ENCODE results near the gene PCLAF. TPM values are rescaled to one million over a fixed set of nuclear protein-coding genes. Genes with fewer than 3 reads are reported as not detected.

The PCLAF gene
- total and polyA plus RNA-seq, 3 experiments from 2014 or later = 84.4 to 90.3 TPM; not detected in 1

- H3K36me3 ChIP-seq (ENCODE audit: insufficient read depth, low read length) = no peaks in the 10 kb centered on the region
- DNase-seq = no peak
- H3K27ac ChIP-seq (ENCODE audit: low read depth, low read length) = no peak overlapping the region
- no peaks in the 10 kb centered on the region for H3K9me3 ChIP-seq (ENCODE audit: low read length)
- H3K4me3 ChIP-seq (ENCODE audit: low read length) = no peak overlapping the region
- Mint-ChIP-seq H3K27ac (no peak overlapping the region), H3K9me3 (no peaks in the 10 kb centered on the region), H3K36me3 (peaks cover 0 to 51% (median 7%) of the 10 kb centered on the region in 3 donors), H3K4me1 (peaks cover 20 to 49% (median 41%) of the 10 kb centered on the region in 3 donors), H3K4me3 (no peak overlapping the region), H3K27me3 (no peaks in the 10 kb centered on the region)
- H3K27me3 ChIP-seq (ENCODE audit: insufficient read depth, low read length, poor library complexity, severe bottlenecking) = no peaks in the 10 kb centered on the region
- ChIA-PET CTCF (no interaction called here), POLR2A (no interaction called here)
- no peaks in the 10 kb centered on the region for H3K4me1 ChIP-seq (ENCODE audit: insufficient read depth, low read length)
Measured at GRCh38 chr15:64344651-64345294, 36.5 kb downstream of the PCLAF start.

GRCh38 chr15:64343841-64344240 lies 37.4 kb downstream of the PCLAF start:
- H3K4me3 ChIP-seq (ENCODE audit: low read length) = no peak overlapping the region
- no peak overlapping the region for H3K27ac ChIP-seq (ENCODE audit: low read depth, low read length)
- Mint-ChIP-seq H3K27me3 (no peaks in the 10 kb centered on the region), H3K4me3 (no peak overlapping the region), H3K4me1 (peaks cover 20 to 49% (median 38%) of the 10 kb centered on the region in 3 donors), H3K27ac (no peak overlapping the region), H3K36me3 (peaks cover 0 to 50% (median 4%) of the 10 kb centered on the region in 3 donors), H3K9me3 (no peaks in the 10 kb centered on the region)
- H3K4me1 ChIP-seq (ENCODE audit: insufficient read depth, low read length) = no peaks in the 10 kb centered on the region
- no peak for DNase-seq
- no peaks in the 10 kb centered on the region for H3K27me3 ChIP-seq (ENCODE audit: insufficient read depth, low read length, poor library complexity, severe bottlenecking)
- H3K9me3 ChIP-seq (ENCODE audit: low read length) = no peaks in the 10 kb centered on the region
- ChIA-PET CTCF (no interaction called here), POLR2A (no interaction called here)
- H3K36me3 ChIP-seq (ENCODE audit: insufficient read depth, low read length) = no peaks in the 10 kb centered on the region

- Histone ChIP-seq H3K27ac (ENCODE audit: low read depth, low read length) (no peak overlapping the region), H3K27me3 (ENCODE audit: insufficient read depth, low read length, poor library complexity, severe bottlenecking) (no peaks in the 10 kb centered on the region), H3K9me3 (ENCODE audit: low read length) (no peaks in the 10 kb centered on the region), H3K4me1 (ENCODE audit: insufficient read depth, low read length) (no peaks in the 10 kb centered on the region), H3K4me3 (ENCODE audit: low read length) (no peak overlapping the region), H3K36me3 (ENCODE audit: insufficient read depth, low read length) (no peaks in the 10 kb centered on the region)
- Mint-ChIP-seq H3K4me1 (peaks cover 20 to 45% (median 35%) of the 10 kb centered on the region in 3 donors), H3K27me3 (no peaks in the 10 kb centered on the region), H3K4me3 (no peak overlapping the region), H3K9me3 (no peaks in the 10 kb centered on the region), H3K36me3 (peaks cover 0 to 50% (median 4%) of the 10 kb centered on the region in 3 donors), H3K27ac (peak overlapping the region in 2 of 8 donors; percentile 9 to 77)
- POLR2A ChIA-PET = no interaction called here
- no peak for DNase-seq
- CTCF ChIA-PET = no interaction called here
Measured at GRCh38 chr15:64343222-64343621, 38.0 kb downstream of the PCLAF start.

GRCh38 chr15:64341961-64342360 lies 39.3 kb downstream of the PCLAF start:
- Histone ChIP-seq H3K27me3 (ENCODE audit: insufficient read depth, low read length, poor library complexity, severe bottlenecking) (no peaks in the 10 kb centered on the region), H3K4me1 (ENCODE audit: insufficient read depth, low read length) (no peaks in the 10 kb centered on the region), H3K4me3 (ENCODE audit: low read length) (no peak overlapping the region), H3K9me3 (ENCODE audit: low read length) (no peaks in the 10 kb centered on the region), H3K36me3 (ENCODE audit: insufficient read depth, low read length) (no peaks in the 10 kb centered on the region), H3K27ac (ENCODE audit: low read depth, low read length) (no peak overlapping the region)
- Mint-ChIP-seq H3K27me3 (no peaks in the 10 kb centered on the region), H3K9me3 (no peaks in the 10 kb centered on the region), H3K36me3 (peaks cover 0 to 45% (median 3%) of the 10 kb centered on the region in 3 donors), H3K4me3 (no peak overlapping the region), H3K27ac (no peak overlapping the region), H3K4me1 (peaks cover 19 to 47% (median 38%) of the 10 kb centered on the region in 3 donors)
- DNase-seq = no peak
- POLR2A ChIA-PET = no interaction called here
- CTCF ChIA-PET = no interaction called here

DNA sequence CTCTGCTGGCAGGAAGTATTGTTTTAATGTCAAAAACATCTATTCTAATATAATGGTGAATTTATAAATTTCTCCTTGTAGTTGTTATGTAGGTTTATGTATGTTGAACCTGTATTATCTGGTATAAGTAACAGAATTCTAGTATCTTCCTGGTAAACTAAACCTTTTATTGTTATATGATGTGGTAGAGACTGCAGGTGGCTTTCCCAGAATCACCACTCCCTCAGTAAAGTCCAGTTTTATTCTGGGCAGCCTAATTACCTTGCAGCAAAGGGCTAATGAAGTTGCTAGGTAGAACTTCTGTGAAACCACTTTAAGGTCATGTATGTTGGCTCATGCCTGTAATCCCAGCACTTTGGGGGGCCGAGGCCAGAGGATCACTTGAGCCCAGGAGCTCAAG lies 40.9 kb downstream of the PCLAF start:
- no peaks in the 10 kb centered on the region for H3K27me3 ChIP-seq (ENCODE audit: insufficient read depth, low read length, poor library complexity, severe bottlenecking)
- Mint-ChIP-seq H3K9me3 (no peaks in the 10 kb centered on the region), H3K36me3 (peaks cover 0 to 38% (median 3%) of the 10 kb centered on the region in 3 donors), H3K4me3 (no peak overlapping the region), H3K27me3 (no peaks in the 10 kb centered on the region), H3K27ac (peak overlapping the region in 2 of 8 donors; percentile 1 to 2), H3K4me1 (peaks cover 19 to 50% (median 41%) of the 10 kb centered on the region in 3 donors)
- POLR2A ChIA-PET = no interaction called here
- CTCF ChIA-PET = no interaction called here
- H3K27ac ChIP-seq (ENCODE audit: low read depth, low read length) = no peak overlapping the region
- no peaks in the 10 kb centered on the region for H3K9me3 ChIP-seq (ENCODE audit: low read length)
- H3K4me1 ChIP-seq (ENCODE audit: insufficient read depth, low read length) = no peaks in the 10 kb centered on the region
- H3K36me3 ChIP-seq (ENCODE audit: insufficient read depth, low read length) = no peaks in the 10 kb centered on the region
- no peak for DNase-seq
- no peak overlapping the region for H3K4me3 ChIP-seq (ENCODE audit: low read length)

- no peaks in the 10 kb centered on the region for H3K27me3 ChIP-seq (ENCODE audit: insufficient read depth, low read length, poor library complexity, severe bottlenecking)
Measured at GRCh38 chr15:64337761-64338160, 43.5 kb downstream of the PCLAF start.

DNA sequence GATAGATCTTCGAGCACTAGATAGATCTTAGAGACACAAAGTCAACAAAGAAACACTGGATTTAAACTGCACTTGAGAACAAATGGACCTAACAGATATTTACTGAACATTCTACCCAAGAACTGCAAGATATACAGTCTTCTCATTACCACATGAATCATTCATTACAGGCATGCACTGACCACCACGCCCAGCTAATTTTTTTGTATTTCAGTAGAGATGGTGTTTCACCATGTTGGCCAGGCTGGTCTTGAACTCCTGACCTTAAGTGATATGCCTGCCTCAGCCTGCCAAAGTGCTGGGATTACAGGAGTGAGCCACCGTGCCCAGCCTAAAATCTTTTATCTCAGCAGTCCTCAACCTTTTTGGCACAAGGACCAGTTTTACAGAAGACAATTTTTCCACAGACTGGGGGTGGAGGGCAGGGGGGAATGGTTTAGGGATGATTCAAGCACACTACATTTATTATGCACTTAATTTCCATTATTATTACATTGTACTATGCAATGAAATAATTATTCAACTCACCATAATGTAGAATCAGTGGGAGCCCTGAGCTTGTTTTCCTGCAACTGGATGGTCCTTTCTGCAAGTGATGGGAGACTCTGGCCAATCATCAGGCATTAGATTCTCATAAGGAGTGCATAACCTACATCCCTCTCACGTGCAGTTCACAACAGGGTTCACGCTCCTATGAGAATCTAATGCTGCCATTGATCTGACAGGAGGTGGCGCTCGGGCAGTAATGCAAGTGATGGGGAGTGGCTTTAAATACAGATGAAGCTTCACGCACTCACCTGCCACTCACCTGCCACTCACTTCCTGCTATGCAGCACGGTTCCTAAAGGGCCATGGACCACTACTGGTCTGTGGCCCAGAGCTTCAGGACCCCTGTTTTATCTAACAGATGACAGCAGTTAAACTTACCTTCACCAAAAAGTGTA lies 47.0 kb downstream of the PCLAF start:
- Histone ChIP-seq H3K4me1 (ENCODE audit: insufficient read depth, low read length) (peaks cover 6% of the 10 kb centered on the region), H3K9me3 (ENCODE audit: low read length) (no peaks in the 10 kb centered on the region), H3K27ac (ENCODE audit: low read depth, low read length) (no peak overlapping the region), H3K4me3 (ENCODE audit: low read length) (no peak overlapping the region), H3K27me3 (ENCODE audit: insufficient read depth, low read length, poor library complexity, severe bottlenecking) (no peaks in the 10 kb centered on the region), H3K36me3 (ENCODE audit: insufficient read depth, low read length) (no peaks in the 10 kb centered on the region)
- no peaks in the 10 kb centered on the region for H3K27me3 Mint-ChIP-seq
- POLR2A ChIA-PET = no interaction called here
- CTCF ChIA-PET = interaction anchor here (1.1 kb wide), 1 partner anchor 53 kb away, joined by 3 read pairs; the partner anchor contains the start of gene TRIP4
- peaks cover 0 to 18% (median 0%) of the 10 kb centered on the region in 3 donors for H3K36me3 Mint-ChIP-seq
- no peaks in the 10 kb centered on the region for H3K9me3 Mint-ChIP-seq
- peaks cover 24 to 39% (median 39%) of the 10 kb centered on the region in 3 donors for H3K4me1 Mint-ChIP-seq
- H3K4me3 Mint-ChIP-seq = peak overlapping the region in 4 of 7 donors; percentile 9 to 36 (median 18)
- DNase-seq = peak in 4 of 5 donors; percentile 3 to 51 (median 8)
- H3K27ac Mint-ChIP-seq = peak overlapping the region; percentile 7 to 84 (median 72)

More at GRCh38 chr15:64337761-64338160, 43.5 kb downstream of the PCLAF start:
- Mint-ChIP-seq H3K4me1 (peaks cover 24 to 52% (median 41%) of the 10 kb centered on the region in 3 donors), H3K27me3 (no peaks in the 10 kb centered on the region), H3K9me3 (no peaks in the 10 kb centered on the region), H3K27ac (peak overlapping the region in 2 of 8 donors; percentile 49 to 79), H3K36me3 (peaks cover 0 to 41% (median 3%) of the 10 kb centered on the region in 3 donors), H3K4me3 (no peak overlapping the region)
- no peak for DNase-seq
- Histone ChIP-seq H3K4me1 (ENCODE audit: insufficient read depth, low read length) (peaks cover 6% of the 10 kb centered on the region), H3K9me3 (ENCODE audit: low read length) (no peaks in the 10 kb centered on the region), H3K4me3 (ENCODE audit: low read length) (no peak overlapping the region), H3K36me3 (ENCODE audit: insufficient read depth, low read length) (no peaks in the 10 kb centered on the region), H3K27ac (ENCODE audit: low read depth, low read length) (no peak overlapping the region)
- CTCF ChIA-PET = no interaction called here
- POLR2A ChIA-PET = interaction anchor here (0.6 kb wide), 1 partner anchor 130 kb away, joined by 7 read pairs; no protein-coding TSS in a partner anchor

DNA sequence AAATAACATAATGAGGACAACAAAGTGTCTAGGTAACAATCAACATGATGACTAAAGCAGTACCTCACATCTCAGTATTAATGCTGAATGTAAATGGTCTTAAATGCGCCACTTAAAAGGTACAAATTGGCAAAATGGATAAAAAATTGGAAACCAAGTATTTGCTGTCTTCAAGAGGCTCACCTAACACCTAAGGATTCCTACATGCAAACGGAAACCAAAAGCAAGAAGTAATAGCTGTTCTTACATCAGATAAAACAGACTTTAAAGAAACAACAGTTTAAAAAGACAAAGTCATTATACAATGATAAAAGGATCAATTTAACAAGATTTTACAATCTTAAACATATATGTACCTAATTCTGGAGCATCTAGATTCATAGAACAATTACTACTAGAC lies 47.7 kb downstream of the PCLAF start:
- Histone ChIP-seq H3K36me3 (ENCODE audit: insufficient read depth, low read length) (no peaks in the 10 kb centered on the region), H3K4me1 (ENCODE audit: insufficient read depth, low read length) (peaks cover 6% of the 10 kb centered on the region), H3K4me3 (ENCODE audit: low read length) (no peak overlapping the region), H3K9me3 (ENCODE audit: low read length) (no peaks in the 10 kb centered on the region), H3K27ac (ENCODE audit: low read depth, low read length) (no peak overlapping the region), H3K27me3 (ENCODE audit: insufficient read depth, low read length, poor library complexity, severe bottlenecking) (no peaks in the 10 kb centered on the region)
- H3K4me3 Mint-ChIP-seq = peak overlapping the region in 1 of 7 donors; percentile 11
- H3K36me3 Mint-ChIP-seq = peaks cover 0 to 14% (median 0%) of the 10 kb centered on the region in 3 donors
- ChIA-PET POLR2A (no interaction called here), CTCF (no interaction called here)
- peak overlapping the region; percentile 7 to 73 (median 52) for H3K27ac Mint-ChIP-seq
- peaks cover 24 to 39% (median 39%) of the 10 kb centered on the region in 3 donors for H3K4me1 Mint-ChIP-seq
- no peaks in the 10 kb centered on the region for H3K9me3 Mint-ChIP-seq
- H3K27me3 Mint-ChIP-seq = no peaks in the 10 kb centered on the region
- DNase-seq = no peak
